GM23338 (cell line): ENCODE measurements around the gene CEP250. TPM values are rescaled to one million over a fixed set of nuclear protein-coding genes. Genes with fewer than 3 reads are reported as not detected.

Source experiments
- ATAC-seq: fragments of 200-7000 bp; cut with Tn5 transposase; 3 replicates; pipeline ENCODE4 v1.9.1; 2020
- DNase-seq: peaks from one replicate; pipeline ENCODE4 v3.0.0-alpha.2; 2015; ENCODE audit warnings: low spot score
- H2AFZ ChIP-seq: fragments of 200-600 bp; sonication (generic); 2 replicates; pipeline ENCODE4 v1.8.0; 2016; ENCODE audit warnings: antibody characterized with exemption, mild to moderate bottlenecking, moderate library complexity
- H3F3A ChIP-seq: fragments of 200-600 bp; sonication (generic); replicated peaks from 2 replicates; pipeline ENCODE4 v1.8.0; 2017; ENCODE audit warnings: antibody characterized with exemption, mixed run types, low read depth
- H3K27ac ChIP-seq: fragments of 200-600 bp; sonication (generic); 2 replicates; pipeline ENCODE4 v1.6.1; 2016; ENCODE audit warnings: low read depth
- H3K27me3 ChIP-seq: fragments of 200-600 bp; sonication (generic); 2 replicates; pipeline ENCODE4 v1.8.0; 2016; ENCODE audit warnings: mild to moderate bottlenecking, mixed run types, moderate library complexity; ENCODE audit not compliant: insufficient read depth
- H3K36me3 ChIP-seq: fragments of 200-600 bp; sonication (generic); 2 replicates; pipeline ENCODE4 v1.8.0; 2016; ENCODE audit warnings: mild to moderate bottlenecking; ENCODE audit not compliant: insufficient read depth
- H3K4me1 ChIP-seq: fragments of 200-600 bp; sonication (generic); 2 replicates; pipeline ENCODE4 v1.8.0; 2016; ENCODE audit warnings: mild to moderate bottlenecking, moderate library complexity; ENCODE audit not compliant: insufficient read depth
- H3K4me2 ChIP-seq: fragments of 200-600 bp; sonication (generic); 2 replicates; pipeline ENCODE4 v1.7.1; 2017; ENCODE audit warnings: mixed run types
- H3K4me3 ChIP-seq: fragments of 200-600 bp; sonication (generic); 2 replicates; pipeline ENCODE4 v1.6.1; 2016; ENCODE audit warnings: mixed run types
- H3K79me2 ChIP-seq: fragments of 200-600 bp; sonication (generic); replicated peaks from 2 replicates; pipeline ENCODE4 v1.8.0; 2017; ENCODE audit warnings: mild to moderate bottlenecking; ENCODE audit not compliant: insufficient read depth
- H3K9me2 ChIP-seq: fragments of 200-600 bp; sonication (generic); 2 replicates; pipeline ENCODE4 v1.8.0; 2017; ENCODE audit not compliant: insufficient read depth
- H4K20me1 ChIP-seq: fragments of 200-600 bp; sonication (generic); replicated peaks from 2 replicates; pipeline ENCODE4 v1.8.0; 2017; ENCODE audit warnings: mild to moderate bottlenecking; ENCODE audit not compliant: insufficient read depth
- H3K27ac Mint-ChIP-seq: 2 replicates; pipeline ENCODE4 v1.8.0; 2020; ENCODE audit warnings: inconsistent platforms, mild to moderate bottlenecking, moderate library complexity, mixed read lengths
- H3K27me3 Mint-ChIP-seq: 3 replicates; pipeline ENCODE4 v1.8.0; 2022; ENCODE audit warnings: low read depth, mild to moderate bottlenecking, moderate library complexity, mixed read lengths, inconsistent platforms; ENCODE audit not compliant: insufficient read depth, poor library complexity
- H3K36me3 Mint-ChIP-seq: 3 replicates; pipeline ENCODE4 v1.8.0; 2021; ENCODE audit warnings: low read depth, mild to moderate bottlenecking, inconsistent platforms, moderate library complexity, mixed read lengths
- H3K4me1 Mint-ChIP-seq: 3 replicates; pipeline ENCODE4 v1.8.0; 2020; ENCODE audit warnings: mild to moderate bottlenecking, inconsistent platforms, mixed read lengths
- H3K4me3 Mint-ChIP-seq: 3 replicates; pipeline ENCODE4 v1.8.0; 2021; ENCODE audit warnings: moderate library complexity, mild to moderate bottlenecking, inconsistent platforms, mixed read lengths
- H3K9me3 Mint-ChIP-seq: 3 replicates; pipeline ENCODE4 v1.8.0; 2020; ENCODE audit warnings: moderate library complexity, mild to moderate bottlenecking, inconsistent platforms, mixed read lengths
- CREB1 ChIP-seq: fragments of 250-450 bp; sonication (Bioruptor Pico); IDR thresholded peaks from 2 replicates; pipeline ENCODE4 v1.5.0; 2020; ENCODE audit warnings: low read depth, mild to moderate bottlenecking, moderate library complexity
- EZH2 ChIP-seq: fragments of 200-600 bp; sonication (generic); IDR thresholded peaks from one replicate; pipeline ENCODE4 v1.8.0; 2017; ENCODE audit warnings: antibody characterized with exemption, mild to moderate bottlenecking, low read depth; ENCODE audit not compliant: unreplicated experiment
- EZH2phosphoT487 ChIP-seq: fragments of 200-600 bp; sonication (generic); IDR thresholded peaks from one replicate; pipeline ENCODE4 v1.8.1; 2018; ENCODE audit warnings: antibody characterized with exemption; ENCODE audit not compliant: unreplicated experiment
- JUNB ChIP-seq: IDR thresholded peaks from one replicate; pipeline ENCODE4 v1.6.1; 2016; ENCODE audit warnings: antibody characterized with exemption; ENCODE audit not compliant: unreplicated experiment
- NANOG ChIP-seq: IDR thresholded peaks from 2 replicates; pipeline ENCODE4 v1.6.1; 2016; ENCODE audit warnings: antibody characterized with exemption, borderline replicate concordance
- POLR2AphosphoS5 ChIP-seq: IDR thresholded peaks from 2 replicates; pipeline ENCODE4 v1.6.1; 2016; ENCODE audit warnings: antibody characterized with exemption, low read depth
- STAT1 ChIP-seq: IDR thresholded peaks from one replicate; pipeline ENCODE4 v1.6.1; 2016; ENCODE audit warnings: antibody characterized with exemption; ENCODE audit not compliant: unreplicated experiment
- ZNF114 ChIP-seq: fragments of 250-450 bp; sonication (Bioruptor Pico); IDR thresholded peaks from 2 replicates; pipeline ENCODE4 v1.5.0; 2020; ENCODE audit warnings: mild to moderate bottlenecking, moderate library complexity
- ZNF331 ChIP-seq: fragments of 250-450 bp; sonication (Bioruptor Pico); IDR thresholded peaks from 2 replicates; pipeline ENCODE4 v1.5.0; 2020; ENCODE audit warnings: low read depth, mild to moderate bottlenecking, moderate library complexity
- ZNF462 ChIP-seq: fragments of 250-450 bp; sonication (Bioruptor Pico); IDR thresholded peaks from 2 replicates; pipeline ENCODE4 v1.5.0; 2020; ENCODE audit warnings: mild to moderate bottlenecking, moderate library complexity
- polyA plus RNA-seq: library from polyadenylated mRNA; unstranded; fragments of >200 nt; fragmentation: Nextera tagmentation; extraction: Ambion mirVana; gene quantifications from 2 replicates; pipeline ENCODE4 v1.2.1, GENCODE V29; 2016
- total RNA-seq: library from RNA; depleted of rRNA; stranded (reverse); fragments of >200 nt; shearing (Covaris generic); gene quantifications from 2 replicates; pipeline ENCODE4 v1.2.3, GENCODE V29; 2014
- TF ChIP-seq, protein P1 (sequence below), 2 experiments: fragments of 200-600 bp in 1 of 2; sonication (generic) in 1 of 2; conservative IDR thresholded peaks; 2 replicates each; pipeline versions ENCODE4 v1.5.1 to v1.6.1; 2016 to 2017; ENCODE audit warnings: antibody characterized with exemption in 2 of 2, low read depth in 2 of 2, mild to moderate bottlenecking in 2 of 2, moderate library complexity in 1 of 2
- TF ChIP-seq, protein P2 (sequence below): IDR thresholded peaks from 2 replicates; pipeline ENCODE4 v1.6.1; 2016; ENCODE audit warnings: antibody characterized with exemption
- TF ChIP-seq, protein P3 (sequence below): IDR thresholded peaks from one replicate; pipeline ENCODE4 v1.6.1; 2018; ENCODE audit warnings: antibody characterized with exemption; ENCODE audit not compliant: unreplicated experiment

Gene CEP250
- total and polyA plus RNA-seq, 2 experiments from 2014 or later = 28.0 to 29.1 TPM

GRCh38 chr20:35503841-35504561, 48.6 kb downstream of the CEP250 start:
- no peaks in the 10 kb centered on the region for H3K27me3 ChIP-seq
- H3K79me2 ChIP-seq = no peaks in the 10 kb centered on the region
- no peaks in the 10 kb centered on the region for H3K9me2 ChIP-seq
- H3K4me3 Mint-ChIP-seq = no peak overlapping the region
- no peak overlapping the region for H3K4me2 ChIP-seq
- H3K27me3 Mint-ChIP-seq = peaks cover 4% of the 10 kb centered on the region
- no peaks in the 10 kb centered on the region; the same call in 2 of the 3 replicates for H3K4me1 Mint-ChIP-seq
- DNase-seq (no peak), ATAC-seq (no peak)
- H2AFZ ChIP-seq = no peak overlapping the region
- TF ChIP-seq, protein P1, sequence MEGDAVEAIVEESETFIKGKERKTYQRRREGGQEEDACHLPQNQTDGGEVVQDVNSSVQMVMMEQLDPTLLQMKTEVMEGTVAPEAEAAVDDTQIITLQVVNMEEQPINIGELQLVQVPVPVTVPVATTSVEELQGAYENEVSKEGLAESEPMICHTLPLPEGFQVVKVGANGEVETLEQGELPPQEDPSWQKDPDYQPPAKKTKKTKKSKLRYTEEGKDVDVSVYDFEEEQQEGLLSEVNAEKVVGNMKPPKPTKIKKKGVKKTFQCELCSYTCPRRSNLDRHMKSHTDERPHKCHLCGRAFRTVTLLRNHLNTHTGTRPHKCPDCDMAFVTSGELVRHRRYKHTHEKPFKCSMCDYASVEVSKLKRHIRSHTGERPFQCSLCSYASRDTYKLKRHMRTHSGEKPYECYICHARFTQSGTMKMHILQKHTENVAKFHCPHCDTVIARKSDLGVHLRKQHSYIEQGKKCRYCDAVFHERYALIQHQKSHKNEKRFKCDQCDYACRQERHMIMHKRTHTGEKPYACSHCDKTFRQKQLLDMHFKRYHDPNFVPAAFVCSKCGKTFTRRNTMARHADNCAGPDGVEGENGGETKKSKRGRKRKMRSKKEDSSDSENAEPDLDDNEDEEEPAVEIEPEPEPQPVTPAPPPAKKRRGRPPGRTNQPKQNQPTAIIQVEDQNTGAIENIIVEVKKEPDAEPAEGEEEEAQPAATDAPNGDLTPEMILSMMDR (conservative IDR thresholded peaks at IDR 0.05; ENCODE audit: low read depth in 2 of 2) = no peak
- no peak for TF ChIP-seq CREB1 (CRISPR knock-in tag)
- TF ChIP-seq JUNB = no peak
- no peak for TF ChIP-seq EZH2
- TF ChIP-seq ZNF114 (CRISPR knock-in tag) = no peak
- TF ChIP-seq POLR2AphosphoS5 = no peak
- TF ChIP-seq ZNF331 (CRISPR knock-in tag) = no peak
- TF ChIP-seq, protein P2, sequence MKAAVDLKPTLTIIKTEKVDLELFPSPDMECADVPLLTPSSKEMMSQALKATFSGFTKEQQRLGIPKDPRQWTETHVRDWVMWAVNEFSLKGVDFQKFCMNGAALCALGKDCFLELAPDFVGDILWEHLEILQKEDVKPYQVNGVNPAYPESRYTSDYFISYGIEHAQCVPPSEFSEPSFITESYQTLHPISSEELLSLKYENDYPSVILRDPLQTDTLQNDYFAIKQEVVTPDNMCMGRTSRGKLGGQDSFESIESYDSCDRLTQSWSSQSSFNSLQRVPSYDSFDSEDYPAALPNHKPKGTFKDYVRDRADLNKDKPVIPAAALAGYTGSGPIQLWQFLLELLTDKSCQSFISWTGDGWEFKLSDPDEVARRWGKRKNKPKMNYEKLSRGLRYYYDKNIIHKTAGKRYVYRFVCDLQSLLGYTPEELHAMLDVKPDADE = no peak
- no peak for TF ChIP-seq ZNF462 (CRISPR knock-in tag)
- TF ChIP-seq, protein P3, sequence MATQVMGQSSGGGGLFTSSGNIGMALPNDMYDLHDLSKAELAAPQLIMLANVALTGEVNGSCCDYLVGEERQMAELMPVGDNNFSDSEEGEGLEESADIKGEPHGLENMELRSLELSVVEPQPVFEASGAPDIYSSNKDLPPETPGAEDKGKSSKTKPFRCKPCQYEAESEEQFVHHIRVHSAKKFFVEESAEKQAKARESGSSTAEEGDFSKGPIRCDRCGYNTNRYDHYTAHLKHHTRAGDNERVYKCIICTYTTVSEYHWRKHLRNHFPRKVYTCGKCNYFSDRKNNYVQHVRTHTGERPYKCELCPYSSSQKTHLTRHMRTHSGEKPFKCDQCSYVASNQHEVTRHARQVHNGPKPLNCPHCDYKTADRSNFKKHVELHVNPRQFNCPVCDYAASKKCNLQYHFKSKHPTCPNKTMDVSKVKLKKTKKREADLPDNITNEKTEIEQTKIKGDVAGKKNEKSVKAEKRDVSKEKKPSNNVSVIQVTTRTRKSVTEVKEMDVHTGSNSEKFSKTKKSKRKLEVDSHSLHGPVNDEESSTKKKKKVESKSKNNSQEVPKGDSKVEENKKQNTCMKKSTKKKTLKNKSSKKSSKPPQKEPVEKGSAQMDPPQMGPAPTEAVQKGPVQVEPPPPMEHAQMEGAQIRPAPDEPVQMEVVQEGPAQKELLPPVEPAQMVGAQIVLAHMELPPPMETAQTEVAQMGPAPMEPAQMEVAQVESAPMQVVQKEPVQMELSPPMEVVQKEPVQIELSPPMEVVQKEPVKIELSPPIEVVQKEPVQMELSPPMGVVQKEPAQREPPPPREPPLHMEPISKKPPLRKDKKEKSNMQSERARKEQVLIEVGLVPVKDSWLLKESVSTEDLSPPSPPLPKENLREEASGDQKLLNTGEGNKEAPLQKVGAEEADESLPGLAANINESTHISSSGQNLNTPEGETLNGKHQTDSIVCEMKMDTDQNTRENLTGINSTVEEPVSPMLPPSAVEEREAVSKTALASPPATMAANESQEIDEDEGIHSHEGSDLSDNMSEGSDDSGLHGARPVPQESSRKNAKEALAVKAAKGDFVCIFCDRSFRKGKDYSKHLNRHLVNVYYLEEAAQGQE = no peak
- no peak for TF ChIP-seq STAT1
- TF ChIP-seq EZH2phosphoT487 = no peak
- no peak for TF ChIP-seq NANOG
- no peaks in the 10 kb centered on the region for H3K4me1 ChIP-seq
- no peak overlapping the region for H3K27ac Mint-ChIP-seq
- no peaks in the 10 kb centered on the region for H3F3A ChIP-seq
- no peaks in the 10 kb centered on the region; the same call in 1 of the 2 replicates for H4K20me1 ChIP-seq
- H3K27ac ChIP-seq = no peak overlapping the region
- H3K36me3 Mint-ChIP-seq = peaks cover 57% of the 10 kb centered on the region
- no peaks in the 10 kb centered on the region for H3K9me3 Mint-ChIP-seq
- H3K36me3 ChIP-seq = peaks cover 20% of the 10 kb centered on the region; the same call in 1 of the 2 replicates
- H3K4me3 ChIP-seq = no peak overlapping the region
